HG02642 (cell line): Measurements from ENCODE around the gene NEURL1B.
"Not testable (repeated sequence)": the region's sequence is repeated elsewhere in the genome, so short reads cannot be mapped to it uniquely, and the experiment has no call there.

Source experiments
- ATAC-seq: cut with Tn5 transposase; IDR thresholded peaks from one replicate; pipeline ENCODE4 v1.9.1; 2021; ENCODE audit warnings: mild to moderate bottlenecking; ENCODE audit not compliant: unreplicated experiment, poor library complexity

NEURL1B gene

DNA sequence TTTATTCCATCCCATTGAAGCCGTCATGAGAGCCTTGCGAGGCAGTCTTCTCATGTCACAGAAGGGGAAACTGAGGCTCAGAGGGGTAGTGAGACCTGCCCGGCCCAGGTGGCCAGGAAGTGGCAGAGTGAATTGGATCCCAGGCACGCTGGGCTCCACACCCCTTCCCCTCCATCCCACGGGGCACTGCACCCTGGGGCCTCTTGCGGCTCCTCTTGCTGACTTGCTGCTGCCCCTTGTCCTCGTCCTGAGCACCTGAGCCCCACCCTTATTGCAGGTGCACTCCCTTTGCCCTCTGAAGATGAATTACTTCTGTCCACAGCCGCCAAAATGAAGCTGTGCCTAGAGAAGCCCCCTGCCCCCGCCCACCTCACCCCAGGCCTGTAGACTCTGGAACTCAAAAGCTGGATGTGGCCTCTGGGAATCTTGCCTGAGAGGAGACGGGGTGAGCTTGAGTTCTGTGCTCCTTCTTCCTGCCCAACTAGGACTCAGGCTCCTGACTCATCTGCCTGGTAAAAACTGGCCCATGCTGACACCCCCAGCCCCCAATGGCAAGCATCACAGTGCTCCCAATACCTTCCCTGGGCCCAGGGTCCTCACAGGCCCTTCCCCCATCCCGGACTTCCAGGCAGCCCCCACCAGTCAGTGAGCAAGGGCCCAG, 6.4 kb downstream of the NEURL1B start:
- ATAC-seq: no peak

DNA sequence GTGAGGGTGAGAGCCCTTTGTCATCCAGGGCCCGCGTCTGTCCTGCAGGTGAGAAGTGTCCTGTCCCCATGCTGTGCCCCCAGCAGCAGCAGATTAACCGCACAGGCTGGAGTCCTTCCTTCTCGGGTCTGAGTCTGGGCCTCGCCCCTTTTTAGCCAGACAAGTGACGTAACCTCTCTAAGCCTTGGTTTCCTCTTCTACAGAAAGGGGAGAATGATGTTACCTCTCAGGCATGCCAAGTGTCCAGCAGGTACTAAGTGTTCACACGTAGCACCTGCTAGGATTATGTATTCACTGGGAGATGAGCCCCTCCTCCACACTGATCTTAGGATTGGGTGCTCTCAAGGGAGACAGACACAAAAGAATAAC, 6.9 kb downstream of the NEURL1B start:
- no peak for ATAC-seq

DNA sequence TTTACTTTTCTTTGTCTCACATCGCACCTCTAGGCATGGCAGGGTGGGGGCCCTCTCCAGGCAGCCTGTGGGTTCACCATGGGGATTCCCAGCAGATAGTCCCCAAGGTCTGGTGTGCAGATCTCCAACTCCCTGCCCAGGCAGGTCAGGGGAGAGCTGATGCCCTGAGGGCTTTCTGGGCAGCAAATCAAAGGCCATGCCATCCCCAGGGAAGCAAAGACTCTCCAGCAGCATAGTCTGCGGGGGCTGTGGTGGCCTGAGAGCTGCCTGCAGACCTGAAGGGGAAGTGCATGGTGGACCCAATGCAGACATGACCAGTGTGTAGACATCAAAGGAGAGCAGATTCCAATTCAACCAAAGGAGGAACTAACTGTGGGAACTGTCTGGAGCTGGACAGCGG, 7.7 kb downstream of the NEURL1B start:
- ATAC-seq: no peak

DNA sequence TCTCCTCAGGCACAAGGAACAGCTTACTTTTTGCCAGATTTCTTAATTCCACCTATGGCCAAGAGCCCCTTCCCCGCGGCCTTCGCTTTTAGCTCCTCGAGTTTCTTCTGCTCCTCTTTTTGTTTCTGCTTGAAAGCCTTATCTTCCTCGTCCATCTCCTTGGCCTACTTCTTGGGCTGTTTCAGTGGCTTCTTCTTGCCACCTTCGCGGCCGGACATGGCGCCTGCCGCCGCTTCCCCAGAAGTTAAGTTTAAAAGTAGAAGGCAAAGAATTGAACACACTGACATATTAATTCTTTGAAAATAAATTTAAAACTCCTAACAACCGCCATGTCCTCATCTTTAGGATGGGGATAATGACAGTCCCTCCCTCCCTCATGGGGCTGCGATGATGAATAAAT, 15.4 kb downstream of the NEURL1B start:
- not testable (repeated sequence) for ATAC-seq

DNA sequence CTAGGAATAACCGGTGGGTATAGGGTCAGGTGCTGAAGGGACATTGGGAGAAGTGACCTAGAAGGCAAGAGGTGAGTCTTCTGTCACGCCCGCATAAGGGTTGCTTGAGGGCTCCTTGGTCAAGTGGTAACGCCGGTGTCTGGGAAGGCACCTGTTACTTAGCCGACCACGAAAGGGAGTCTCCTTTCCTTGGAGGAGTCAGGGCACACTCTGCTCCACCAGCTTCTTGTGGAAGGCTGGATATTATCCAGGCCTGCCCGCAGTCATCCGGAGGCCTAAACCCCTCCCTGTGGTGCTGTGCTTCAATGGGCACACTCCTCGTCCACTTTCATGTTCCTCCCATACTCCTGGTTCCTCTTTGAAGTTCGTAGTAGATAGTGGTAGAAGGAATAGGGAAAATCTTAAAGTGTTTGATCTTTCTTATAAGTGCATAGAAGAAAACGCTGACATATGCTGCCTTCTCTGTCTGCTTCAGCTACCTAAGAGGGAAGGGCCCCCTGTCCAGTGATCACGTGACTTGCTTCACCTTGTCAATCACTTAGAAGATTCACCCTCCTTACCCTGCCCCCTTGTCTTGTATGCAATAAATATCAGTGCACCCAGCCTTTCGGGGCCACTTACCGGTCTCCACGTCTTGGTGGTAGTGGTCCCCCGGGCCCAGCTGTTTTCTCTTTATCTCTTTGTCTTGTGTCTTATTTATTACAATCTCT, 16.6 kb downstream of the NEURL1B start:
- ATAC-seq: not testable (repeated sequence)

DNA sequence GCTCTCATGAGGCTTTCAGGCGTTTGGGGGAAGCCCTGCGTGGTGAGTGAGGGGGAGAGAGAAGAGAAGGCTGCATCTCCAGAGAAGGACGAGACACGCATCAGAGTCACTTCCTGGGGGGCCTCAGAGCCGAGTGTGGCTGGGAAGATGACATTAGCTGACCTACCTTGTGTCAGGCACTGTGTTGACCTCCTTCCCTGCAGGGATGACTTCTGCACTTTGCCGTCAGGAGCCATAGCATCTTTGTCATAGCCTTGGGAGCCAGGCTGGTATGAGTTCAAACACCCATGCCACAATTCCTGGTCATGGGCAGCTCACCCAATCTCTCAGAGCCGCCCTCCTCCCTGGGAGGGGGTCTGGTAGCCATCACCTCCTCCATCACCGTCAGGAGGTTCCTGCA, 17.3 kb downstream of the NEURL1B start:
- ATAC-seq: no peak

DNA sequence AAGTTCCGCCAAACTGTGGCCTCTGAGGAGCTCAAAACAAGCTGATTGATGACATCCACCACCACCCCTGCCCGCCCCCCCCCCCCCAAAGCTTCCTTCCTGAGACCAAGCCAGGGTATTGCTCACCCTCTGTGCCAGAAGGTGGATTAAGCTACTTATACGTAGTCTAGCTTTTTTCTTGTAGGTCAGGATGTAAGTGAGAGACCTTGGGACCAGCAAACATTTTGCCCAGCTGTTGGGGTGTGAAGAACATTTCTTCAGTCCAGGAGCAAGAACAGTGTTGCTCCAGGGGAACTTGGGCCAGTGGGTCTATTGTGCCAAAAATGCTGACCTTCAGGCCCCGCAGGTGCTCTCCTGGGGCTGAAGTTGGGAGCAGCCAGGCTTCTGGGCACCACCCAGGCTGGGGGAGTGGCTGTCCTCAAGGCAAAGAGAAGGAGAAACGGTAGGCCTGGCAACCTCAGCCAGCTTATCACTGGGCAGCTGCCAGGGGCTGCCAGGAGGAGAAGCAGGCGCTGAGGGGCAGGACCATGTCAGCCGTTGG, 18.0 kb downstream of the NEURL1B start:
- no peak for ATAC-seq

DNA sequence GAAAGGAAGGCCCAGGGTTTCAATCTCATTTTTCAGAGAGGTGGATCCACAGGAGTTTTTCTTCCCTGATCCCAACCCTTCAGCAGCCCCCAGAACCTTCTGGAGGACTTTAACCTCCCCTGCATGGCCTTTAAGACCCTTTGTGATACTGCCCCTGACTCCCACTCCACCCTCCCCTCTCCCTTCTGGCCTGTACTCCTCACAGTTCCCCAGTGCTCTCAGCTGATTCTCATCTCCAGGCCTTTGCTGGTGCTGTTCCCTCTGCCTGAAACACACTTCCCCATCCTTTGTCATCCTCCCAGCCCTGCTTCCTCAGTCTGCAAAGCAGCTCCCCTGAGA, 18.5 kb downstream of the NEURL1B start:
- no peak for ATAC-seq

DNA sequence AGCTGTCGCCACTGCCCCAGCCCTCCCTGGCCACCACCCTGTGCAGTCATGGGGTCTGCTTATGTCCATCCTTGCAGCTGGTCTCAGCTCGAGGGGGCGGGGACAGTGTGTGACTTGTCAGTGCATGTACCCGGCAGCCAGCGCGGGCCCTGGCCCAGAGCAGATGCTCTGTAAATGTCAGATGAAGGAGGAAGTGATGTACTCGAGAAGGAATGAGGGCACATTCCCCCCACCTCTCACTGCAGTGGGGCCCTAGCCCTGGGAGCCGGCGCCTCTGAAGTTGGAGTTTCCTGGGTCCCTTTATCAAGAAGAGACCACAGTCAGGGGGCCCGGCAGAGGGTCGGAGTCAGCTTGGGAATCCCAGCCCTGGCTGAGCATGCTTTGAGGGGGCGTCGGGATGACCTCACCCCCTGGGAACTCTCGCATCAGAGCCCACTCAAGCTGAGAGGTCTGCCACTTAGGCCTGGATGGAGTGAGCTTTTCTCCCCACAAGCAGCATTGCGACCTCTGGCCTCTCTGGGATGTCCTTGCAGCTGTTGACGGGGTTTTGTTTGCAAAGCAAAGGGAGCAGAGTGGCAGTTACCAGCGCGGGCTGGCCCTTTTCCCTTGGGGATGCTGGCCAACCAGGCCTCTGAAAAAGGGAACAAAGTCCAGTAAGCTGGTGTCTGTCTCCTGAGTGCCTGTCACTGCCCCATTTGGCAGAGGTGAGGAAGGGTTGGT, 19.0 kb downstream of the NEURL1B start:
- ATAC-seq: no peak

DNA sequence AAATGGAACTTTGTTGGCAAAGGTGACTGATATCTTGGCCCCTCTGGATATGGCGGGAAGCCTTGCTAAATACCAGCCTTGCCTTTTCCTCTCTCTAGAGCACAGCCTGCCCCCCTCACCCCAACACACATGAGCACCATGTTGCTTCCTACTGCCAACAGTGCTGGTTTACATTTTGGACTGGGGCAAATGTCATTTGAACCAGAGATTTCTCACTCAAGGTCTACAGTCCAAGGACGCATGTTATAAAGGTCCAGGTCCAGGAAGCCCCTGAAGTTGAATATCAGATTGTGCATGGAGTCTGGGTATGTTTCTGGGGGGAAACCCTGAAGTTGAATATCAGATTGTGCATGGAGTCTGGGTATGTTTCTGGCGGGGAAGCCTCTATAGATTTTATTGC, 19.9 kb downstream of the NEURL1B start:
- ATAC-seq: no peak

DNA sequence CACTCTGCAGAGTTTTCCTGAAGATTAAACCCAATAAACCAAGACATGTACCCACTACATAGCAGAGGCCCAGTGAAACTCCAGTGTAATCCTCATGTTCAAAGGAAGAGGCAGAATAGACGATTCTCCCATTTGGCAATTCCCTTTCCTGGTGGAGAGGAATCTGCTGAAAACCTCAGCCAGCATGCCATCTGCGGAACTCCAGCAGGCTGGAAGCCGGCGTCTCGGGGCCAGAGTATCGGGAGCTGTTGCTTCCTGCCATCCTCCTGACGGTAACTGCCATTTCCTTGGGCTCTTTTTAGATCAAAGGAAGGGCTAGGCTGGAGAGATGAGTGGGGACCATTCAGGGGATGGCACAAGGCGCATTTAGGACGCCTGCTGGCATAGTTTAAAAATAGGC, 20.5 kb downstream of the NEURL1B start:
- no peak for ATAC-seq

DNA sequence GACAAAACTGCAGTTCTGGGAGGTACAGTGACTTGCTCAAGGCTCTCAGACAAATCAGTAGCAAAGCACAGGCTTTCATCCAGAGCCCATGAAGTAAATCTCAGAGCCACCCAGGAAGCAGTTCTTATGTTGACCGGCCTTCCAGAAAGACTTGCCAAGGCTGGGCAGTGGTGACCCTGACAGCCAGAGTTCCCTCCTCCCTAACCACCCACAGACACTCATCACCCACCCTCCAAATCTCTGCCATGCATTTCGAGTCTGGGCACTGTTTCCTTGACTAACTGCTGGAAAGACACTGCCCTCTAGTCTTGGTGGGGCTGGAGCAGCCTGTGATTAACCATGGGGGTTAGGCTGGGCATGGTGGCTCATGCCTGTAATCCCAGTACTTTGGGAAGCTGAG, 21.5 kb downstream of the NEURL1B start:
- no peak for ATAC-seq

DNA sequence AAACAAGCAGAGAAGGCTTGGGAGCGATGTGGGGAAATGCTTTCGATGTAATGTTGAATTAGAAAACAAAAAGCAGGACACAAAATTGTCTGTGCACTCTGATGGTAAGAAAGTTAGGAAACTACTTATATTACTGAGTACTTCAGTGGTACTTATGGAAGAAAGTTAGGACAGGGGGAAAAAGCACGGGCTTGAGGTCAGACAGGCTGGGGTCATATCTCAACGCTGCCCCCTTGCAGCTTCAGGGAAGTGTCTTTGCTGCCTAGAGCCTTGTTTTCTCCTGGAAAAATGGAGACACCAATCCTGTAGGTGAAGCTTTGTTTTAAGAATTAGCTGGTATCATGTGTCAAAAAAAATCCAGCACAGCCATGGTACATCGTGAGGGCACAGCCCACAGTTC, 23.0 kb downstream of the NEURL1B start:
- no peak for ATAC-seq

DNA sequence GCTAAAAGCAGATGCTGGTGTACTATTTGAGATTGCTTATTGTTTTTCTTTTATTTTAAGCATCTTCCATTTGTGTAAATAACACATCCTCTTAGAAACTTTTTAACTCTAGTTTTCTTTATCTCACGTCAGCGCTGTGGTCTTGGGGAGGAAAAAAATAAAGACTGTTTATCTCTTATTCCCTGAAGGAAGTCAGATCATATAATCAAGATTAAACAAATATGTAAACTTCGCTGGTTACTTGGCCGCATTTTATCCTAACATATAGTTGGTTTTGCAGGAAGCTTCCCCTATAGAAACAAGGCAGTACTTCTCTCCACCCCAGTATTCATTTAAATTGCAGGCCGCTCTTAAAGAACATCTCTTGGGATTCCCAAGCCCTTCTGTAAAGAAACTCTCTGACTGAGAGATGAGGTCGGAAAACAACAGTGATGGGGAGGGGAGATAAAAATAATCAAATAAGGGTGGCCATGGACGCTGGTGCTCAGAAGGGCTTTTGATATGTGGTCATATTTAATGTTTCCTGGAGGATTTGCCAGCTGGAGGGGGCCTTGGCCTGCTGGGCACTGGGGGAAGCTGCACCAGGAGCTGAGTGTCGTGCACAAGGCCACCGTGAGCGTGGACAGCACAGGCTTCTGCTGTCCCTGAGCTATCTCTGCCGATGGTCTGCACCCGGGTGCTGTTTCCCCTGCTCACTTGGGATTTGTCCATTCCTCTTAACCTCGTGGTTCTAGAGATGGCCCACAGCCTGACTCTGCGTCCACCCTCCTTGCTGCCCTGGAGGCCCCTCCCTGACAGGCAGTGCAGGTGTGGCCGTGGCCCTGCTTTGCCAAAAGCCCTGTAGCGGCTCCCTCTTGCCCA, 23.8 kb downstream of the NEURL1B start:
- ATAC-seq: no peak

DNA sequence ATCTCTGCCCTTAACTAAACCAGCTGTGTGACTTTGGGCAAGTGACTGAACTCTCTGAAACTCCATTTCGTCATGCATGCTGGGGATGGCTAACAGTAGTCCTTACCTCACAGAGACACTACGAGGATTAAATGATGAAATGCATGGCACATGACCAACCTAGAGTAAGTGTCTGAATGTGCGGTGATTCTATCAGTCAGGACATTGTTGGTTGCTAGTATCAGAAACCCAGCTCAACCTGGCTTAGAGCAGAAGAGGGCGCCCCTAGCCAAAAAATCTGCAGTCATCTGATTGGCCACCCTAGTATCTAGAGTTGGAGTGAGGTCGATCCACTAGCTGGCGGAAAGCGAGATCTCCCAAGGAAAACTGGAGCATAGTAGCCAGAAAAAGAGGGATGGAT, 25.2 kb downstream of the NEURL1B start:
- ATAC-seq: no peak

DNA sequence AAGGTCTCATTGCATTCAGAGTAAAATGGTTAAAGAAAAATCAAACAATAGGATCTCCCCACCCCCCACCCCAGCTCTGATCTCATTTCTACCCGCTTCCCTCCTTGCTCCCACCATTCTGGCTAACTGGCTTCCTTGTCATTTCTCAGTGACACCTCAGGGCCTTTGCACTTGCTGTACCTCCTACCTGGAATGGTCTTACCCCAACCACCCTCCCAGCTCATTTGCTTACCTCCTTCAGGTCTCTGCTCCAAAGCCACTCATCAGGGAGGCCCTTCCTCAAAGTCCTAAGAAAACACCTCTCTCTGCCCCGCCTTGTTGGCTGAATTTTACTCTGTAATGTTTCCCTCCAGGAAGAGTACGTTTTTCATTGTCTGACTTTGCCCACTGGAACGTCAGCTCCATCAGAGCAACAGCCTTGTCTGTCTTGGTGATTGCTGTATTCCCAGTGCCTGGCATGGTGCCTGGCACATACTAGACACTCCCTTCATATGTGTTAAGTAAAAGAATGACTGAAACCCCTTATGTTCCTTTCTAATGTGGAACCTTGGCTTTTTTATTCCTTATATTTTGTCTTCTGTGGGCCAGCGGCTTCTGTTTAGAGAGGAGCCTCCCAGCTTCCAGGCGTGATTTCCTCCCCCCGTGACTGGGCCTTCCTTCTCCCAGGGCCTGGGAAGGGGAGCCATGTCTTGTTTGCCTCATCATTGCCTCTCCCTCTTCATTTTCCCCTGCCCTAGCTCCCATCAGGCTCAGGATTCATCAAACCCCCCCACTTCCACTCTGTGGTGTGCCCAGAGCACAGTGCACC, 26.9 kb downstream of the NEURL1B start:
- no peak for ATAC-seq

DNA sequence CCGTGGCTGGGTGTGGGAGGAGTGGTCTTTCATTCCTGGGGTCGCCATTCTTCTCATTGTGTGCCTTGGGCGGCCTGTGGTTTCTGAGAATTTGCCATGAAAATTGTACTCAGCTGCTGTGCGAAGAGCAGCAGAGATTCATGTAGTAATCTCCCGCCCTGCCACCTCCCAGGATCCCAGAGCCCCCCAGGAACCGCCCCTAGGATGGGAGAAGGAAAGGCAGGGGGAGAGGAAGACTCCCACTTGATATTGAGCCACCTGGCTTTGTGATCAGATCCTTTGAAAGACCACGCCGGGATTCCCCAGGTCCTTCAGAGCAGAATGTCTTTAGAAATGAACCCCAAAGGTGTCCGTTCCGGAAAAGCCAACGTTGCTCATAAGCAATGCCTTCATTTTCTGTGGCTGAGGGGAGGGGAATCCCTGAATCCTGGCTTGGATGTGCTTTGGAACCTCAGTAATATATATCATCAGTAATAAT, 27.6 kb downstream of the NEURL1B start:
- ATAC-seq: no peak

DNA sequence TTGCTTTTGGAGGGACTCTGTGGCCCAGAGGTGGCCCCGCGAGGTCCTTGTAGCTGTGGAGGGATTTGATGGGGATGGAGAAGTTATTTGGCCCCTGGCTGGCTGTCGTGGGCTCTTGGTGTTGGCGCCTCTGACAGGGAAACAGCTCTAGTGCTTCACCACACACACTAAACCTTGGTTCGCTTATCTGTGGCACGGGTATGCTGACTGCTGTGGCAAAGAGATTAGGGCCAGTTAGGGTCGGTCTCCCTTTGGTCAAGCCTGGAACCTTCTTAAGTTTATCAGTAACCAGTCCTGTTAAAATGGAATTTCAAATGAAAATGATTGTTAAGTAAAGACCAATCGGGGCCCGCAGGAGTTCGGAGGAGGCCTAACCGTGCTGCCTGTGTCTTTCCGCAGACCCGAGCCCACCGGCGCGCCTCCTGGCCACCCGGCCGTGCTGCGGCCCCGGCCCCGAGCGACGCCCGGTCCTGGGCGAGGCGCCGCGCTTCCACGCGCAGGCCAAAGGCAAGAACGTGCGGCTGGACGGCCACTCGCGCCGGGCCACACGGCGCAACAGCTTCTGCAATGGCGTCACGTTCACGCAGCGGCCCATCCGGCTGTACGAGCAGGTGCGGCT, 28.4 kb downstream of the NEURL1B start:
- no peak for ATAC-seq

DNA sequence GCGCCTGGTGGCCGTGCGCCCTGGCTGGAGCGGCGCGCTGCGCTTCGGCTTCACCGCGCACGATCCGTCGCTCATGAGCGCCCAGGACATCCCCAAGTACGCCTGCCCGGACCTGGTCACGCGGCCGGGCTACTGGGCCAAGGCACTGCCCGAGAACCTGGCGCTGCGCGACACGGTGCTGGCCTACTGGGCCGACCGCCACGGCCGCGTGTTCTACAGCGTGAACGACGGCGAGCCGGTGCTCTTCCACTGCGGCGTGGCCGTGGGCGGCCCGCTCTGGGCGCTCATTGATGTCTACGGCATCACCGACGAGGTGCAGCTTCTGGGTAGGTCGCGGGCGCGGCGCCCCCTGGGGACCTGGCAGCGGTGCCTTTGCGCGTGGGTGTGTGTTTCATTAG, 28.9 kb downstream of the NEURL1B start:
- no peak for ATAC-seq
